HCT116 (cell line): ENCODE measurements around the gene TRPV4. TPM values are rescaled to one million over a fixed set of nuclear protein-coding genes. Genes with fewer than 3 reads are reported as not detected.
A peak's percentile ranks its signal among the peaks of the same experiment; 100 is the strongest.

Experiments
- ATAC-seq: fragments of 200-7000 bp; cut with Tn5 transposase; 2 replicates; pipeline ENCODE4 v1.9.1; 2020; ENCODE audit warnings: mild to moderate bottlenecking, moderate library complexity
- BruUV-seq: library from RNA; stranded (reverse); fragments of 400-500 nt; replicated peaks from 2 replicates; lab custom pipeline; 2021; lab: Mats Ljungman, UMichigan
- CTCF ChIA-PET: fragments of 300-600 bp; sonication (Branson Sonifier 250); formaldehyde crosslinking; loops from one replicate; lab custom pipeline; 2021; ENCODE audit warnings: antibody characterized with exemption; lab: Charles Lee
- POLR2A ChIA-PET: fragments of 300-600, 350-600 bp; sonication (Branson Sonifier 250); formaldehyde crosslinking; loops from one replicate; lab custom pipeline; 2021; ENCODE audit warnings: antibody characterized with exemption; lab: Charles Lee
- RAD21 ChIA-PET, 2 experiments: fragments of 300-600 bp; sonication (Branson Sonifier 250); formaldehyde crosslinking; loops; one replicate each; lab custom pipeline; 2023; ENCODE audit warnings: low total read pairs in 2 of 2; ENCODE audit not compliant: uncharacterized antibody in 2 of 2, unreplicated experiment in 2 of 2, low non-redundant PET in 1 of 2; lab: Charles Lee
- DNase-seq: peaks from one replicate; pipeline ENCODE4 v3.0.0-alpha.2; 2010; ENCODE audit warnings: low read depth, low spot score
- H2AFZ ChIP-seq: fragments of 200-600 bp; shearing (Covaris generic), sonication (generic); 2 replicates; pipeline ENCODE4 v1.6.1; 2017; ENCODE audit warnings: low read depth, mixed run types, mixed read lengths, antibody characterized with exemption, low read length; ENCODE audit not compliant: poor library complexity, severe bottlenecking
- H3K27ac ChIP-seq: 2 replicates; pipeline ENCODE4 v1.5.1; 2012; ENCODE audit warnings: low read depth, low read length
- H3K27me3 ChIP-seq: fragments of 200-600 bp; sonication (generic); 2 replicates; pipeline ENCODE4 v1.6.1; 2016; ENCODE audit warnings: mixed run types, low read length, mixed read lengths; ENCODE audit not compliant: insufficient read depth
- H3K36me3 ChIP-seq, 2 experiments: fragments of 200-500 bp in 1 of 2; fragments of 200-600 bp in 1 of 2; sonication (Bioruptor generic) in 1 of 2; sonication (generic) in 1 of 2; 2 replicates each; pipeline versions ENCODE4 v1.5.1 to v1.6.1; 2014 to 2016; ENCODE audit warnings: low read length in 2 of 2, inconsistent platforms in 1 of 2, mixed read lengths in 1 of 2, mixed run types in 1 of 2; ENCODE audit not compliant: insufficient read depth in 2 of 2, control insufficient read depth in 1 of 2
- H3K4me1 ChIP-seq, 2 experiments: fragments of 200-600 bp in 1 of 2; sonication (generic) in 1 of 2; 2 replicates each; pipeline versions ENCODE4 v1.5.1 to v1.6.1; 2012 to 2017; ENCODE audit warnings: low read length in 2 of 2, inconsistent platforms in 1 of 2, mild to moderate bottlenecking in 1 of 2, mixed read lengths in 1 of 2, mixed run types in 1 of 2, moderate library complexity in 1 of 2; ENCODE audit not compliant: insufficient read depth in 2 of 2, control insufficient read depth in 1 of 2
- H3K4me2 ChIP-seq: fragments of 200-600 bp; sonication (generic); 2 replicates; pipeline ENCODE4 v1.6.1; 2017; ENCODE audit warnings: mixed run types, low read length, mixed read lengths
- H3K4me3 ChIP-seq, 2 experiments: fragments of 200-600 bp in 1 of 2; sonication (generic) in 1 of 2; replicated peaks in 1 of 2; 2 replicates each; pipeline ENCODE4 v1.5.1; 2011 to 2016; ENCODE audit warnings: low read length in 2 of 2, control low read depth in 1 of 2, low read depth in 1 of 2, mild to moderate bottlenecking in 1 of 2, mixed read lengths in 1 of 2, mixed run types in 1 of 2
- H3K79me2 ChIP-seq: fragments of 200-600 bp; sonication (generic); 2 replicates; pipeline ENCODE4 v1.6.1; 2017; ENCODE audit warnings: mild to moderate bottlenecking, mixed run types, low read length, moderate library complexity, mixed read lengths; ENCODE audit not compliant: insufficient read depth
- H3K9ac ChIP-seq: fragments of 200-600 bp; sonication (generic); 2 replicates; pipeline ENCODE4 v1.6.1; 2016; ENCODE audit warnings: low read length, mixed read lengths
- H3K9me2 ChIP-seq: fragments of 200-600 bp; sonication (generic), shearing (Covaris generic); 2 replicates; pipeline ENCODE4 v1.6.1; 2017; ENCODE audit warnings: mixed run types, mild to moderate bottlenecking, moderate library complexity; ENCODE audit not compliant: insufficient read depth
- H3K9me3 ChIP-seq, 2 experiments: fragments of 200-500 bp in 1 of 2; fragments of 200-600 bp in 1 of 2; sonication (Bioruptor generic) in 1 of 2; sonication (generic) in 1 of 2; 2 replicates each; pipeline ENCODE4 v1.6.1; 2014 to 2017; ENCODE audit warnings: low read length in 2 of 2, mixed read lengths in 2 of 2, inconsistent platforms in 1 of 2, low read depth in 1 of 2, mild to moderate bottlenecking in 1 of 2, mixed run types in 1 of 2, moderate library complexity in 1 of 2; ENCODE audit not compliant: control insufficient read depth in 1 of 2, insufficient read depth in 1 of 2
- H4K20me1 ChIP-seq: fragments of 200-600 bp; sonication (generic), shearing (Covaris generic); 2 replicates; pipeline ENCODE4 v1.6.1; 2017; ENCODE audit warnings: mixed run types, mild to moderate bottlenecking, moderate library complexity; ENCODE audit not compliant: insufficient read depth
- ELF1 ChIP-seq: IDR thresholded peaks from 2 replicates; pipeline ENCODE4 v1.6.1; 2012; ENCODE audit warnings: low read depth, borderline replicate concordance
- EZH2 ChIP-seq: fragments of 200-600 bp; sonication (generic); IDR thresholded peaks from 2 replicates; pipeline ENCODE4 v1.6.1; 2017; ENCODE audit warnings: antibody characterized with exemption, mixed run types
- SP1 ChIP-seq: IDR thresholded peaks from 2 replicates; pipeline ENCODE4 v1.6.1; 2012; ENCODE audit warnings: low read depth
- YY1 ChIP-seq: IDR thresholded peaks from 2 replicates; pipeline ENCODE4 v1.6.1; 2011; ENCODE audit warnings: low read length, low read depth, moderate library complexity, mild to moderate bottlenecking; ENCODE audit not compliant: insufficient replicate concordance; ENCODE audit errors: extremely low read depth
- intact Hi-C: fragments of 100-400 bp; cut with micrococcal nuclease; formaldehyde crosslinking; loops from 2 replicates; pipeline ENCODE4 v1.10.0; 2022
- total RNA-seq: library from RNA; stranded (reverse); gene quantifications from one replicate; pipeline ENCODE4 v1.2.1, GENCODE V29; 2021; ENCODE audit not compliant: unreplicated experiment
- TF ChIP-seq, protein P1 (sequence below): IDR thresholded peaks from 2 replicates; pipeline ENCODE4 v1.6.1; 2012
- TF ChIP-seq, protein P2 (sequence below): IDR thresholded peaks from 2 replicates; pipeline ENCODE4 v1.6.1; 2011; ENCODE audit warnings: mild to moderate bottlenecking, low read length, moderate library complexity; ENCODE audit not compliant: insufficient replicate concordance; ENCODE audit errors: extremely low read depth

Gene TRPV4
- total RNA-seq, 1 experiment from 2014 or later = 0.54 TPM

DNA sequence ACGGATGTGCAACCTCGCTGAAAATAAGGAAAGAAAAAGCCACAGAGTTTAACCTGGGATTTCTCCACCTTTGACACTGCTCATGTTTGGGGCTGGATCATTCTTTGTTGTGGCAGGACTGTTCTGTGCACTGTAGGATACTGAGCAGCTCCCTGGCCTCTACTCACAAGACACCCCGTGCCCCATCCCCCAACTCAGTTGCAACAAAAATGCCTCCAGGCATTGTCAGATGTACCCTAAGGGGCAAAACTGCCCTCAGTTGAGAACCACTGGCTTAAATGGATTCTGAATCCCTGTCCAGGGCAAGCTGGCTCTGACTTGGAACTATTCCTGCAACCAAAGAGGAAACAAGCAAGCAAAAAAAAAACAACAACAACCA lies 45.0 kb upstream of the TRPV4 start:
- intact Hi-C loops = no loop called here
- no peak overlapping the region for H2AFZ ChIP-seq
- RAD21 ChIA-PET = no interaction called here
- no peaks in the 10 kb centered on the region for H3K27me3 ChIP-seq
- CTCF ChIA-PET = no interaction called here
- H3K79me2 ChIP-seq = peaks cover 33% of the 10 kb centered on the region
- H3K9ac ChIP-seq = no peak overlapping the region
- no peak for TF ChIP-seq YY1
- no peak for TF ChIP-seq SP1
- TF ChIP-seq, protein P1, sequence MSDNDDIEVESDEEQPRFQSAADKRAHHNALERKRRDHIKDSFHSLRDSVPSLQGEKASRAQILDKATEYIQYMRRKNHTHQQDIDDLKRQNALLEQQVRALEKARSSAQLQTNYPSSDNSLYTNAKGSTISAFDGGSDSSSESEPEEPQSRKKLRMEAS = no peak
- no peak for TF ChIP-seq EZH2
- no peak for TF ChIP-seq ELF1
- peak overlapping the region; percentile 96 for H3K4me2 ChIP-seq
- no peak overlapping the region for H3K4me3 ChIP-seq
- no peak for DNase-seq
- POLR2A ChIA-PET = no interaction called here
- no TSS peak for BruUV-seq
- no peak for ATAC-seq
- H3K4me1 ChIP-seq = peaks cover 20 to 32% of the 10 kb centered on the region in 2 experiments
- no peaks in the 10 kb centered on the region for H3K9me2 ChIP-seq
- no peak overlapping the region for H3K27ac ChIP-seq
- H4K20me1 ChIP-seq = no peaks in the 10 kb centered on the region
- no peaks in the 10 kb centered on the region for H3K9me3 ChIP-seq
- H3K36me3 ChIP-seq = no peaks in the 10 kb centered on the region

DNA sequence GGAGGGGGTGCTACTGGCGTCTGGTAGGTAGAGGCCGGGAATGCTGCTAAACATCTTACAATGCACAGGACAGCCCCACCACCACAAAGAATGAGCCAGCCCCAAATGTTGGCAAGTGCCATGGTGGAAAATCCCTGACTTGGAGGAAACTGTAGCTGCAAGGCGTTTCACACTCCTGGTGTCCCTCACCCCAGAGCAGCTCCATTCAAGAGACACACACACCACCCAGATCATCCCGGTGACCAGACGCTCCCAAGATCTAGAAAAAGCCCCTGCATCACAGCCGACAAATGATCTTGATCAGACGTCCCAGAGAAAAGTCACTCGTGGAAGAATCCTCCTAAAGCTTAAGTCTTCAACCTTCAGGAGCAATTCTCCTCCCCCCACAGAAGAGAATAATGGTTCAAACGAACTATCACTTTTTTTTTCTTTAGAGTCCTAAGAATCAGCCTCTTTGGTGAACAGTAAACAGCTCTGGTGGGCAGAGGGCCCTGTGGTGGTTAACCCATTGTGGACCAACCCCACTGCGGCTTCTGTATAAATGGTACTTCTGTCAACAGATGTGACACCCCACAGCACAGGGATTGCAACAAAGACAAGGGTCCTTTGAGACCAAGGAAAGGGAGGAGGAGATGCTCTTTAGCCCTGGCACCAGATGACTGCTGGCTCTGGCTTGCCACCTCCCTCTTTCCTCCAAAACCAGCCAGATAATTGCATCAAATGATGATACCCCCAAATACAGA lies 44.5 kb upstream of the TRPV4 start:
- Histone ChIP-seq H3K79me2 (peaks cover 33% of the 10 kb centered on the region), H2AFZ (no peak overlapping the region), H4K20me1 (no peaks in the 10 kb centered on the region), H3K4me2 (no peak overlapping the region), H3K27ac (no peak overlapping the region), H3K36me3 (no peaks in the 10 kb centered on the region), H3K27me3 (no peaks in the 10 kb centered on the region), H3K4me3 (no peak overlapping the region), H3K9me3 (no peaks in the 10 kb centered on the region), H3K4me1 (peaks cover 20 to 32% of the 10 kb centered on the region in 2 experiments), H3K9me2 (no peaks in the 10 kb centered on the region), H3K9ac (no peak overlapping the region)
- DNase-seq (no peak), ATAC-seq (no peak)
- TF ChIP-seq, protein P2, sequence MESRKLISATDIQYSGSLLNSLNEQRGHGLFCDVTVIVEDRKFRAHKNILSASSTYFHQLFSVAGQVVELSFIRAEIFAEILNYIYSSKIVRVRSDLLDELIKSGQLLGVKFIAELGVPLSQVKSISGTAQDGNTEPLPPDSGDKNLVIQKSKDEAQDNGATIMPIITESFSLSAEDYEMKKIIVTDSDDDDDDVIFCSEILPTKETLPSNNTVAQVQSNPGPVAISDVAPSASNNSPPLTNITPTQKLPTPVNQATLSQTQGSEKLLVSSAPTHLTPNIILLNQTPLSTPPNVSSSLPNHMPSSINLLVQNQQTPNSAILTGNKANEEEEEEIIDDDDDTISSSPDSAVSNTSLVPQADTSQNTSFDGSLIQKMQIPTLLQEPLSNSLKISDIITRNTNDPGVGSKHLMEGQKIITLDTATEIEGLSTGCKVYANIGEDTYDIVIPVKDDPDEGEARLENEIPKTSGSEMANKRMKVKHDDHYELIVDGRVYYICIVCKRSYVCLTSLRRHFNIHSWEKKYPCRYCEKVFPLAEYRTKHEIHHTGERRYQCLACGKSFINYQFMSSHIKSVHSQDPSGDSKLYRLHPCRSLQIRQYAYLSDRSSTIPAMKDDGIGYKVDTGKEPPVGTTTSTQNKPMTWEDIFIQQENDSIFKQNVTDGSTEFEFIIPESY = no peak
- ChIA-PET CTCF (interaction anchor here (0.7 kb wide), 1 partner anchor 33 kb away, joined by 3 read pairs; no protein-coding TSS in a partner anchor), POLR2A (no interaction called here), RAD21 (no interaction called here)
- no TSS peak for BruUV-seq
- intact Hi-C loops = no loop called here
